GM21423 (cell line): Measurements from ENCODE around the gene ANG.
"Not testable (repeated sequence)": the region's sequence is repeated elsewhere in the genome, so short reads cannot be mapped to it uniquely, and the experiment has no call there.

Experiments
- ATAC-seq: cut with Tn5 transposase; IDR thresholded peaks from one replicate; pipeline ENCODE4 v1.9.1; 2021; ENCODE audit warnings: mild to moderate bottlenecking, moderate library complexity; ENCODE audit not compliant: unreplicated experiment

The ANG gene

GRCh38 chr14:20697273-20698017 is 8.9 kb downstream of the ANG start:
- no peak for ATAC-seq

GRCh38 chr14:20698018-20698329 is 9.4 kb downstream of the ANG start:
- no peak for ATAC-seq

- no peak for ATAC-seq
Observed at GRCh38 chr14:20698934-20699333, 10.4 kb downstream of the ANG start.

- ATAC-seq: no peak
Observed at GRCh38 chr14:20699931-20700330, 11.4 kb downstream of the ANG start.

GRCh38 chr14:20700965-20701364 is 12.4 kb downstream of the ANG start:
- not testable (repeated sequence) for ATAC-seq

GRCh38 chr14:20706657-20707355 is 18.2 kb downstream of the ANG start:
- no peak for ATAC-seq

GRCh38 chr14:20707622-20708021 is 19.1 kb downstream of the ANG start:
- ATAC-seq: no peak

- ATAC-seq: no peak
Observed at GRCh38 chr14:20711261-20711660, 22.7 kb downstream of the ANG start.

GRCh38 chr14:20711685-20712084 is 23.1 kb downstream of the ANG start:
- ATAC-seq: no peak

- no peak for ATAC-seq
Observed at GRCh38 chr14:20712904-20713303, 24.3 kb downstream of the ANG start.

- ATAC-seq: no peak
Observed at GRCh38 chr14:20714593-20715250, 26.2 kb downstream of the ANG start.

- ATAC-seq: no peak
Observed at GRCh38 chr14:20719777-20720176, 31.2 kb downstream of the ANG start.

GRCh38 chr14:20720741-20721140 is 32.2 kb downstream of the ANG start:
- no peak for ATAC-seq

GRCh38 chr14:20722016-20722415 is 33.5 kb downstream of the ANG start:
- ATAC-seq: no peak

GRCh38 chr14:20723488-20723887 is 34.9 kb downstream of the ANG start:
- no peak for ATAC-seq

GRCh38 chr14:20726121-20726520 is 37.6 kb downstream of the ANG start:
- not testable (repeated sequence) for ATAC-seq

GRCh38 chr14:20726531-20726930 is 38.0 kb downstream of the ANG start:
- ATAC-seq: no peak

- ATAC-seq: no peak
Observed at GRCh38 chr14:20730891-20731290, 42.3 kb downstream of the ANG start.

- no peak for ATAC-seq
Observed at GRCh38 chr14:20732477-20732876, 43.9 kb downstream of the ANG start.

GRCh38 chr14:20732979-20733635 is 44.5 kb downstream of the ANG start:
- ATAC-seq: no peak

GRCh38 chr14:20733684-20734429 is 45.3 kb downstream of the ANG start:
- no peak for ATAC-seq
